ENCODE data around the gene CARTPT.
A peak's percentile ranks its signal among the peaks of the same experiment; 100 is the strongest.

CARTPT gene

DNA sequence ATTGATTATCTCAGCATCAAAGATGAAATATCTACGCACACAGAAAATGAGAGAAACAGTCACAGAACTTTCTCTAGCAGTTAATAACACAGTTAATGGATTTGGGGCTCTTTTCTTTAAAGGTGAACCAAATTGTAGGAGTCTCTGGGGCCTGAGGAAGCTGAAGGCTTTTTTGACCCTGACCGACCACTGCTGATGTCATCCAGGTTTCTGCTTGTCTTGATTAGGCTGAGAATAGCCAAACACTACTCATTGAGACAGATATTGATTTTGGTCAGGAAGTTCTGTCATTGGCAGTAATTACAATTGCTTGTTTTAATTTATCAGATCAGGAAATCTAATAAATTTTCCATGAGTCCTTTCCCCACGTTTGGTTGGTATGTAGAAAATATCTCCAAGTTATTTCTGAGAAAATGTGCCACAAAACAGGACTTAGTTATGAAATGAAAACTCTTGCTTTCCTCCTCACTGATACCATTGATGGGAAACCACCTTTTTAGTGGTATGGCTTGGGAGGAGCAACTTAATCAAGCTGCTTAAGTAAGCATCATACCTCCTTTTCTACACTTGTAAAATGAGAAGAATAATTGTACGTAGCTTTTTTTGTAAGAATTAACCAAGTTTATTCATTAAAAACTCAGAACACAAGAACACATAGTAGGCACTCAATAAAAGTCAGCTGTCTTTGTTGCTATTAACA, 19.7 kb downstream of the CARTPT start:
- no peak for DNase-seq

DNA sequence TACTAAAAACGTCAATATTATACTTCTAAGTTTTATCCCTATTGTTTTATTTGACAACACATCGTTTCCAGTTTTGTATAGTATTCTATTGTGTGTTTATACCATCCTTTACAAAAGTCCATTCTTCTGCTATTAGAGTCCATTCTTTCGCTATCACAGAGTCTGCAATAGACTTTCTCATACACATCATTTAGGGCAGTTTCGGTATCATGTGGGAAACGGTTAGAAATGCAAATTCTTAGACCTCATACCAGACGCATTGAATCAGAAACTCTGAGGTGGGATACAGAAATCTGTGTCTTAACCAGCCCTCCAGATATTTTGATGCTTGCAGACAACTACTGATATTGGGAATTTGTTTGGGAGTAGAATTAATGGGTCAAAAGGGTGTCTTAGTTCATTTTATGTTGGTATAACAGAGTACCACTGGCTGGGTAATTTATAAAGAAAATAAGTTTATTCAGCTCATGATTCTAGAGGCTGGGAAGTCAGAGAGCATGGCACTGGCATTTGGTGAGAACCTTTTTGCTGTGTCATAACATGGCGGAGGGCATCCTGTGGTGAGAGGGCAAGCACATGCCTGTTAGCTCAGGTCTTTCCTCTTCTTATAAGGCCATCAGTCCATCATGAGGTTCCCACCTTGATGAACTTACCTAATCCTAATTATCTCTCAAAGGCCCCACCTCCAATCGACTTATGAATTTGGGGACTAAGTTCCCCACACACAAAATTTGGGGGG, 21.1 kb downstream of the CARTPT start:
- DNase-seq, result no peak

DNA sequence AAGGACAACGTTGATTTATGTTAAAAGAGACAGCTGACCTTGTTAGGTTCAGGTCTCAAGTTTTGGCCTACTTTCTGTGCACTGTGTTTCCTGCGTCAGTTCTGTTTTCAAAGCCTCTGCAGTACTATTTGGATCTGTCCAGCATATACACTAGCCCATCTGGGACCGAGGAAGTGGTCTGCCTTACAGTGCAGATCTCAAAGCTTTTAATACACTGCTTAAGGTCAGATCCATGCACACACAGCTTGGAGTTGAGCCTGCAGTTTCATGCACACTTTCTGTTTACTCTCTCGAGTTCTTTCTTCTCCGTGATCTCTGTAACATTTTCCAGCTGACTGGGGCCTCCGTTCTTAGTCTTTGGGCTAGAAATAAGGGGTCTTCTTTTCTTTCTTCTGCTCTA, 24.1 kb downstream of the CARTPT start:
- no peak for DNase-seq

DNA sequence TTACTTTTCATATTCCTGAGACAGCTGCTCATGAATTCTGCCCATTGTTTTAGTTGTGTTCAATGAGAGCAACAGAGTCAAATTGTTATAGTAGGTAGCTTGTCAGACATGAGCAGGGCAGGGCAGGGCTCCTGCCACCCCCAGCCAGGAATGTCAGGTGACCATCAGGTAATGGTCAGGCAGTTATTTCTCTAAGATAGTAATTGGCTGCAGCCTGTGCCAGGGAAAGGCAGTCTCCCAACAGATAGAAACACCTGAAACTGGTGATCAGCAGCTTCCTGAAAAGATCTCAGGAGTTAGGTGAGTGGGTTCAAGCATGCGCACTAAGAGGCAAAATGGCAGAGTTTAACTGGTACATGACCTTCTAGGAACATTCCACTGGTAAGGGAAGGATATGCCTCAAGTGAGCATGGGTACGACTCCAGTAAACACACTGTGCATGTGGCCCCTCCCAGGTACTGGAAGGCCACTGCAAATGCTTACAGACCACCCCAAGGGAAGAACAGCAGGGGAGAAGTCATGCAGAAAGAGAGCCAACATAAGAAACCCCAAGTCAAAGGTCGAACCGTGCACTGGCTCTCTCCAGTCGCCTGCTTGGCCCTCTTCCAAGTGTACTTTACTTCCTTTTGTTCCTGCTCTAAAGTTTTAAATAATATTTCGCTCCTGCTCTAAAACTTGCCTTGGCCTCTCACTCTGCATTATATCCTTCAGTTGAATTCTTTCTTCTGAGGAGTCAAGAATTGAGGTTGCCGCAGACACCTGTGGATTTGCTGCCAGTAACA, 25.1 kb downstream of the CARTPT start:
- DNase-seq, result no peak

DNA sequence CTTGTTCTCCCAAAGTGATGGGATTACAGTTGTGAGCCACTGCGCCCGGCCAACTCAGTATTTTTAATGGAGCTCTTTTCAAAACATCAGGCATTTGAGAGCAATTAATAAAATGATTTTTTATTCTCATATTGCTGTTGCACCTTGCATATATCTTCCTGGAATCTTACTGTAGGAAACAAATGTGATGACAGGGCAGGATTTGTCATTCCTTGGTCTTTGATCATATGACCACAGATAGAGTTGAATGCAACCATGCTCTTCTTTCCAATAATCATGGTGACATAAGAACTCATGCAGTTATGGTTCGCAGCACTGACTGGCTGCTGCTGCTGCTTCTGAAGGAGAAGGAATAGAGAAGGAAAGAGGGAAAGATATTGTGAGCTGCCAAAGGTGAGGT, 28.1 kb downstream of the CARTPT start:
- no peak for DNase-seq

DNA sequence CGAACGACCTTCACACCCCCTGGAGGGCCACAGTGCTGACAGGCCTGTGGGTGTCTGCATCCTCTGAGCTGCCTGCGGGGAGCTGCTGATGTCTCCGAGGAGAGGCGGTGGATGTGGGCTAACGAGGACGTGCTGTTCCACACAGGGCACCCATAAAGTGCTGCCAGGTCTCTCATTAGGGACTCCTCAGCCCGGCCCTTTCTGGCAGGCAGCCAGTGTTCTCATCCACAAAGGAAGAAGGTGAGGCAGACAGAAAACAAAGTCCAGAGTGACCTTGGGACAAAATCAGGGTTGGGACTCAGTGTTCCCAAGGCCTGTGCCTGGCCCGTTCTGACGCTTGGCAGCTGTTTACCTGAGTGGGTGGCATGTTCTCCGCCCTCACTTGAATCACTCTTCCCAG, 29.3 kb downstream of the CARTPT start:
- DNase-seq, result peak; percentile 6 to 70 (median 45)

DNA sequence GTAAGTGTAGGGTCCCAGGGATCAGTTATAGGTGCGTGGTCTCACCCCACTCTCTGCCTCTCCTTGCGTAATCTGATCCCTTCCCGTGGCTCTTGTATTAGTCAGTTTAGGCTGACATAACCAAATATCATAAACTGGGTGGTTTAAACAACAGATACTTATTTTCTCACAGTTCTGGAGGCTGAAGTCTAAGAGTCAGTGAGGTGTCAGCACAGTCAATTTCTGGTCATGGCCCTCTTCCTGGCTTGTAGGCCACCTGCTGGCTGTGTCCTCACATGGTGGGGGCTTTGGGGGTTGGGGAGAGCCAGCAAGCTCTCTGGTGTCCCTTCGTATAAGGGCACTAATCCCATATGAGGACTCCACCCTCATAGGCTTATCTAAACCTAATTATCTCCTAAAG, 32.3 kb downstream of the CARTPT start:
- DNase-seq, result no peak

DNA sequence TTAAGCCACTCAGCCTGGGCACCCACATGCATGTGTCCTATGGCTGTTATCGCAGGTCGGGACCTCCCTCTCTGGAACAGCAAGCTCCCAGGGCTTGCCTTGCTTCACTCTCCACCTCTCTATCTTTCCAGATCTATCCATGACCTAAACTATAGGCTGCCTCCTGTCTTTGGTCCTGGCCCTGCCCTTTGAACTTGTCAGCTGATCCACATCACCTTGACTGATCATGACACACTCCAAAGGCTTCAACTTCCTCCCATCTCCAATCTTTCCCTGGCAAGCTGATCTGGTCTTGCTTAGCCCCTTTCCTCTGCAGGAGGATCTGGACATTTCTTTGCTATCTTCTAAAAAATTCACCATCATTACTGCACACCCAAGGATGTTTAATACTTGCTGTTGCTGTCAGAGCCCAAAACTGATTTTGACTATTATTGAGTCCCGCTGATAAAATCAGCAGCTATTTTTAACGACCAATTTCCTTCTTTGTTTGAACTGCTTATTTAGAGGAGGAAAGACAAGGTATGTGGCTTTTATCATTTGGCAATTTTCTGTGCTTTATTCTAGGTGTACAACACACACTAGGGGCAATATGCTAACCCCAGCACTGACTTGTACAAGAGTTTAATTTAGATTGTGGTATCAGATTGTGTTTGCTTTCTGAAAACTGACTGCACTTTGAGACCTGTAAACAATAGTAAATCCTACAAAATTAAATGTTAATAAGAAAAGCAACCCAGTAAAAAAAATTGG, 33.5 kb downstream of the CARTPT start:
- no peak for DNase-seq

DNA sequence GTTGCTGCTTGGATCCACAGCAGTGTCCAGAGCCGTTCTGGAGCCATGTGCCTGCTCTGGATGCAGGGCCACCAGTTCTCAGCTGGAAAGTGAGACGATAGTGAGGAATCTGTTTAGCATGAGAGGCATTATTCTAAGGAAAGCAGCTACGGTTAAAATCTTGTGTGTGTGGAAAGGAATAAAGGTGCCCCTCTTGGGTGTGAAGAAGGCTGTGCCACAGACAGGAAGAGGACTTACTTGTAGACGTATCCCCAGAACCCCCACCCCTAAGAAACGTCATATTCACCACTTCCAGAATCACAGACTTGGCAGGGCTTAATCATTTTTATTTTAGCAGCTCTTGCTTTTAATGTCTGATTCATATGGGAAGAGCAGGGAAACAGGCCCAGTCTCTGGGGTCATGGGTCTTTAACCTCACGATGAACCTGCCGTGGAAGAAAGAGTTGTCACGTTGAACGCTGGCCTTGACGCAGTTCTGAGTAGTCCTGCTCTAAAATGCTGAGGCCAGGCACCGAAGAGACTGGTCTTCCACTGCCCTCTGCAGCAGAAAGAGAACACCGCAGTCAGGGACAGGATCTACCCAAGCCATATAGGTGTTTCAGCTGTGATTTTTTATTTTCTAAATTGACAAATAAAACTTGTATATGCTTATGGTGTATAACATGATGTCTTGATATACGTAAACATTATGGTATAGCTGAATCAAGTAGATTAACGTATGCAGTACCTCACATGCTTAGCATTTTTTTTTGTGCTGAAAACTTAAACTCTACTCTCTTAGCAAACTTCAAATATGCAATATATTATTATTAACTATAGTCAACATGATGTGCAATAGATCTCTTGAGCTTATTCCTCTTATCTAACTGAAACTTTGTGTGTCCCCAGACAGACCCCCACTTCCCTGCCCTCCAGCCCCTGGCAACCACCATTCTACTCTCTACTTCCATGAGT, 38.8 kb downstream of the CARTPT start:
- DNase-seq, result peak; percentile 22 to 78 (median 54)

DNA sequence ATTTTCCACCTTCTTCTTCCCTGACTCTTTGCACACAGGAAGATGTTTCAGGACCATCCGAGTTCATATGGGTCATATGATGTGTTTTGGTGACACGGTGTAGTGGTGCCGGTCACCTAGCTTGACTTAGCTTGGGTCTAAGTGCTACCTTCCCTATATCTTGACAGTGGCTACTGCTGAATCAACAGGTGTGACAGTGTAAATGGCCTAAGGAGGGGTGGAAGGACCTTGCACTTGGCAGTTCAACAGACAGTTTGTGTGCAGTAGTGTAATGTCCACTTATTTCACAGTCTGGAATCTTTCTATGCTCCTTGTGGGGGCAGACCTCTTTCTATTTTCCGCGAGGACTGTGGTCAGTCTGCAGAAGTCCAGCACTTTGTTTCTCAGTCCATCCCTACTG, 43.8 kb downstream of the CARTPT start:
- DNase-seq, result no peak

DNA sequence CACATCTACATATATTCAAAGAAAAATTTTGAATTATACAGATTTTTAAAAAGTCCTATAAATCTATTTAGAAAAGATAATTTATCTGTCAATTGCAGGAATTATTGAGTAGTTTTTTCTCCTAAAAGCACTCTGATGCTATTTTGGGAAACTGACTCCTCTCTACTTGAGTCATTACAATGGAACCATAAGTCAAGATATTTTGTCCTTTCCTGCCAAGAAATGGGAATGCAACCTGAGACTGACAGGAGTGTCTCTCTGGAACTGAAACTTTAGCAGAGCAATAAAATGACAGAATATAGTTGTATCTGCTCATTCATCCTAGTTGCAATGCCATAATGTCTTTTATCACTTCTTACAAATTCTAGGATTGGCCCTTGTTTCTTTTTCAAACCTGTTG, 48.6 kb downstream of the CARTPT start:
- no peak for DNase-seq

DNA sequence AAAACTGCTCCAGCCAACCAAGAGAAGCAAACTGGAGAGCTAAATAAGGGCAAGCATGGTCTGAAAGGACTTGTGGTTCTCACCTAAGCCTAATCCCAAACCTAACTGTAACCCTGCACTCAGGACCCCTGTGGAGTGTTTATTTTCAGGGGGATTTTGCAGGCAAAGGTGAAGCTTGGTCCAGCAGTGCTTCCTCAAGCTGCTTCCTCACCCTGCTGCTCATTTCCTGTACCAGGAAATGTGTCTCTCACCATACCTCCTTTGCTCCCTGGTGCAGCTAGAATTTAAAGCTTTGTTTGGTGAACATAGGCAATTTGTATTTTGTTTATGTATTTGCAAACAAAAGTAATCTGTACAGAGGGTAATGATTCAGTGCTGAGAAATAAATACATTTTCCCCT, 50.2 kb downstream of the CARTPT start:
- DNase-seq, result no peak

DNA sequence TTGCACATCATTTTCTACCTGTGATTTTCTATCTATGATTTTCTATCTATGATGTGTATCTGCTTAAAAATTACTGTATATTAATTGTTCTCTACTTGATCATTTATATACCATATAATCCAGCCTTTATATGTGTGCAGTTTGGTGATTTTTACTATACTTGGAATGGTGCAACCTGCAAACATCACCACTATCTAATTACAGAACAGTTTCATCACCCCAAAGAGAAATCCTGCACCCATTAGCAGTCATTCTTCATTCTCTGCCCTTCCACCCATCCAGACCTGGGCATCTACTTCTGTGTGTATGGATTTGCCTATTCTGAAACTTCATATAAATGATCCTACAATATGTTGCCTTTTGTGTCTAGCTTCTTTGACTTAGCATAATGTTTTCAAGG, 51.3 kb downstream of the CARTPT start:
- DNase-seq, result no peak
